ENCODE results near the gene HDAC6. TPM values are rescaled to one million over a fixed set of nuclear protein-coding genes. Genes with fewer than 3 reads are reported as not detected.

The HDAC6 gene
- total RNA-seq, 2 experiments from 2014 or later = 62.0 to 108 TPM

GRCh38 chrX:48814722-48815121 is 12.9 kb downstream of the HDAC6 start:
- POLR2A ChIA-PET = no interaction called here
- no peak for TF ChIP-seq CTCF (conservative IDR thresholded peaks at IDR 0.05; ENCODE audit: low read length)
- TF ChIP-seq EZH2phosphoT487 (IDR thresholded peaks at IDR 0.05; ENCODE audit: borderline replicate concordance, low read depth, low read length) = no peak
- no peak overlapping the region for H3K4me3 ChIP-seq (ENCODE audit: low read depth, low read length, poor library complexity, severe bottlenecking)

GRCh38 chrX:48815266-48815665 is 13.4 kb downstream of the HDAC6 start:
- TF ChIP-seq EZH2phosphoT487 (IDR thresholded peaks at IDR 0.05; ENCODE audit: borderline replicate concordance, low read depth, low read length) = no peak
- no peak for TF ChIP-seq CTCF (conservative IDR thresholded peaks at IDR 0.05; ENCODE audit: low read length)
- H3K79me2 ChIP-seq (ENCODE audit: insufficient read depth, low read depth, low read length) = no peaks in the 10 kb centered on the region
- H2AFZ ChIP-seq (ENCODE audit: low read length) = no peak overlapping the region
- no peaks in the 10 kb centered on the region for H3K9me2 ChIP-seq (ENCODE audit: insufficient read depth, low read length)
- no peak for DNase-seq (ENCODE audit: low spot score)
- intact Hi-C loops (cut with micrococcal nuclease; ENCODE audit: unreplicated experiment) = no loop called here
- ChIA-PET CTCF (ENCODE audit: unreplicated experiment) (no interaction called here), POLR2A (no interaction called here)
- no peak overlapping the region for H3K27ac ChIP-seq (ENCODE audit: low read depth, low read length, poor library complexity, severe bottlenecking)
- H3K4me3 ChIP-seq (ENCODE audit: low read depth, low read length, poor library complexity, severe bottlenecking) = no peak overlapping the region
- no TSS peak for BruUV-seq (replicated peaks)
- H3K4me1 ChIP-seq (ENCODE audit: insufficient read depth, low read length, poor library complexity, severe bottlenecking) = no peaks in the 10 kb centered on the region
- no peaks in the 10 kb centered on the region for H3K9me3 ChIP-seq (ENCODE audit: low read length)
- no peaks in the 10 kb centered on the region; the same call in 1 of the 2 replicates for H3K36me3 ChIP-seq (ENCODE audit: insufficient read depth, low read length)
- H3K4me2 ChIP-seq (ENCODE audit: low read length) = no peak overlapping the region
- no peaks in the 10 kb centered on the region for H4K20me1 ChIP-seq (ENCODE audit: insufficient read depth, low read length)

More at GRCh38 chrX:48814722-48815121, 12.9 kb downstream of the HDAC6 start:
- no peaks in the 10 kb centered on the region; the same call in 1 of the 2 replicates for H3K36me3 ChIP-seq (ENCODE audit: insufficient read depth, low read length)
- no peaks in the 10 kb centered on the region for H3K9me2 ChIP-seq (ENCODE audit: insufficient read depth, low read length)
- CTCF ChIA-PET (ENCODE audit: unreplicated experiment) = interaction anchor here (0.6 kb wide), 1 partner anchor 159 kb away, joined by 3 read pairs; no protein-coding TSS in a partner anchor
- no peaks in the 10 kb centered on the region for H3K79me2 ChIP-seq (ENCODE audit: insufficient read depth, low read depth, low read length)
- H3K9me3 ChIP-seq (ENCODE audit: low read length) = no peaks in the 10 kb centered on the region
- H4K20me1 ChIP-seq (ENCODE audit: insufficient read depth, low read length) = no peaks in the 10 kb centered on the region
- H3K4me2 ChIP-seq (ENCODE audit: low read length) = no peak overlapping the region
- H3K27ac ChIP-seq (ENCODE audit: low read depth, low read length, poor library complexity, severe bottlenecking) = no peak overlapping the region
- H3K4me1 ChIP-seq (ENCODE audit: insufficient read depth, low read length, poor library complexity, severe bottlenecking) = no peaks in the 10 kb centered on the region
- BruUV-seq (replicated peaks) = no TSS peak
- H2AFZ ChIP-seq (ENCODE audit: low read length) = no peak overlapping the region
- intact Hi-C loops (cut with micrococcal nuclease; ENCODE audit: unreplicated experiment) = no loop called here
- DNase-seq (ENCODE audit: low spot score) = no peak

- H3K4me1 ChIP-seq (ENCODE audit: insufficient read depth, low read length, poor library complexity, severe bottlenecking) = no peaks in the 10 kb centered on the region
- TF ChIP-seq EZH2phosphoT487 (IDR thresholded peaks at IDR 0.05; ENCODE audit: borderline replicate concordance, low read depth, low read length) (no peak), CTCF (conservative IDR thresholded peaks at IDR 0.05; ENCODE audit: low read length) (no peak)
- H3K9me2 ChIP-seq (ENCODE audit: insufficient read depth, low read length) = no peaks in the 10 kb centered on the region
- no peaks in the 10 kb centered on the region for H3K79me2 ChIP-seq (ENCODE audit: insufficient read depth, low read depth, low read length)
- ChIA-PET POLR2A (no interaction called here), CTCF (ENCODE audit: unreplicated experiment) (no interaction called here)
- DNase-seq (ENCODE audit: low spot score) = peak; percentile 3
- no peaks in the 10 kb centered on the region for H3K9me3 ChIP-seq (ENCODE audit: low read length)
- no peak overlapping the region for H2AFZ ChIP-seq (ENCODE audit: low read length)
- intact Hi-C loops (cut with micrococcal nuclease; ENCODE audit: unreplicated experiment) = no loop called here
- H3K4me3 ChIP-seq (ENCODE audit: low read depth, low read length, poor library complexity, severe bottlenecking) = no peak overlapping the region
- H3K4me2 ChIP-seq (ENCODE audit: low read length) = no peak overlapping the region
- H4K20me1 ChIP-seq (ENCODE audit: insufficient read depth, low read length) = no peaks in the 10 kb centered on the region
- no TSS peak for BruUV-seq (replicated peaks)
- H3K36me3 ChIP-seq (ENCODE audit: insufficient read depth, low read length) = no peaks in the 10 kb centered on the region; the same call in 1 of the 2 replicates
- H3K27ac ChIP-seq (ENCODE audit: low read depth, low read length, poor library complexity, severe bottlenecking) = no peak overlapping the region
Measured at GRCh38 chrX:48816014-48816810, 14.3 kb downstream of the HDAC6 start.

All from OCI-LY7 (cell line).